Transverse colon (tissue), 3 donors: Measurements from ENCODE around the gene VAPB.

Experiments used
- CTCF ChIP-seq, 5 experiments: fragments of 200-600 bp in 3 of 5; fragments of 450-650 bp in 2 of 5; sonication (generic) in 3 of 5; IDR thresholded peaks; 1 replicate in 2 of 5; 2 replicates in 3 of 5; pipeline ENCODE4 v1.5.1; 2016 to 2017; ENCODE audit warnings: antibody characterized with exemption in 5 of 5, inconsistent platforms in 3 of 5, mild to moderate bottlenecking in 2 of 5, moderate library complexity in 1 of 5
- EP300 ChIP-seq: sonication (generic); formaldehyde crosslinking; IDR thresholded peaks from one replicate; pipeline ENCODE4 v1.6.1; 2017; ENCODE audit warnings: antibody characterized with exemption, low read depth
- POLR2A ChIP-seq: fragments of 450-650 bp; IDR thresholded peaks from one replicate; pipeline ENCODE4 v1.6.1; 2016; ENCODE audit warnings: antibody characterized with exemption, mild to moderate bottlenecking, moderate library complexity

- TF ChIP-seq CTCF (IDR thresholded peaks at IDR 0.05) (no peak), POLR2A (no peak), EP300 (no peak)
Measured at GRCh38 chr20:58352468-58352867, 36.6 kb upstream of the VAPB start.
